ENCODE results near the gene TGFB1I1. TPM values are rescaled to one million over a fixed set of nuclear protein-coding genes. Genes with fewer than 3 reads are reported as not detected.
"Not testable (repeated sequence)": the region's sequence is repeated elsewhere in the genome, so short reads cannot be mapped to it uniquely, and the experiment has no call there.

The TGFB1I1 gene
- total RNA-seq, 3 donors from 2014 or later (not counting 1 experiment from before 2014, with no cell fraction given), result 0.72 to 1.3 (median 0.78) TPM

- Mint-ChIP-seq H3K27ac (no peak overlapping the region), H3K4me3 (no peak overlapping the region), H3K36me3 (no peaks in the 10 kb centered on the region), H3K4me1 (peaks cover 7 to 14% of the 10 kb centered on the region in 2 donors), H3K27me3 (ENCODE audit: low read depth in 2 of 2) (no peaks in the 10 kb centered on the region), H3K9me3 (no peaks in the 10 kb centered on the region)
- H3K9me3 ChIP-seq (ENCODE audit: control insufficient read depth, insufficient read depth, low read length), result no peaks in the 10 kb centered on the region
- no peaks in the 10 kb centered on the region for H3K4me1 ChIP-seq (ENCODE audit: control insufficient read depth, insufficient read depth, low read length)
- no peak for ATAC-seq
- no peaks in the 10 kb centered on the region for H3K27me3 ChIP-seq (ENCODE audit: control insufficient read depth, insufficient read depth, low read length)
- H3K27ac ChIP-seq (ENCODE audit: low read length), result no peak overlapping the region
- H3K36me3 ChIP-seq (ENCODE audit: control insufficient read depth, insufficient read depth, low read length), result peaks cover 14% of the 10 kb centered on the region
- DNase-seq, result no peak
- no peak for TF ChIP-seq CTCF (IDR thresholded peaks at IDR 0.05)
- no peak overlapping the region for H3K4me3 ChIP-seq (ENCODE audit: low read length)
- intact Hi-C loops (cut with micrococcal nuclease), result no loop called here
- over 99% methylated on average over 3 of the region's 3 CpGs for WGBS (ENCODE audit: insufficient coverage)
Observed at GRCh38 chr16:31501226-31501965, 29.4 kb downstream of the TGFB1I1 start.

- H3K36me3 Mint-ChIP-seq, result no peaks in the 10 kb centered on the region
- H3K4me3 Mint-ChIP-seq, result no peak overlapping the region
- no peaks in the 10 kb centered on the region for H3K27me3 Mint-ChIP-seq (ENCODE audit: low read depth in 2 of 2)
- H3K27ac Mint-ChIP-seq, result no peak overlapping the region
- no peak for ATAC-seq
- 95% methylated on average over 4 of the region's 4 CpGs for WGBS (ENCODE audit: insufficient coverage)
- Histone ChIP-seq H3K4me3 (ENCODE audit: low read length) (no peak overlapping the region), H3K27me3 (ENCODE audit: control insufficient read depth, insufficient read depth, low read length) (no peaks in the 10 kb centered on the region), H3K9me3 (ENCODE audit: control insufficient read depth, insufficient read depth, low read length) (no peaks in the 10 kb centered on the region), H3K4me1 (ENCODE audit: control insufficient read depth, insufficient read depth, low read length) (peaks cover 5% of the 10 kb centered on the region), H3K36me3 (ENCODE audit: control insufficient read depth, insufficient read depth, low read length) (peaks cover 9% of the 10 kb centered on the region), H3K27ac (ENCODE audit: low read length) (no peak overlapping the region)
- no peaks in the 10 kb centered on the region for H3K9me3 Mint-ChIP-seq
- intact Hi-C loops (cut with micrococcal nuclease), result no loop called here
- DNase-seq, result no peak
- peaks cover 8 to 15% of the 10 kb centered on the region in 2 donors for H3K4me1 Mint-ChIP-seq
- TF ChIP-seq CTCF (IDR thresholded peaks at IDR 0.05), result no peak
Observed at GRCh38 chr16:31501966-31502348, 30.0 kb downstream of the TGFB1I1 start.

- Histone ChIP-seq H3K4me3 (ENCODE audit: low read length) (no peak overlapping the region), H3K27me3 (ENCODE audit: control insufficient read depth, insufficient read depth, low read length) (no peaks in the 10 kb centered on the region), H3K9me3 (ENCODE audit: control insufficient read depth, insufficient read depth, low read length) (no peaks in the 10 kb centered on the region), H3K4me1 (ENCODE audit: control insufficient read depth, insufficient read depth, low read length) (peaks cover 13% of the 10 kb centered on the region), H3K36me3 (ENCODE audit: control insufficient read depth, insufficient read depth, low read length) (peaks cover 6% of the 10 kb centered on the region), H3K27ac (ENCODE audit: low read length) (no peak overlapping the region)
- Mint-ChIP-seq H3K9me3 (no peaks in the 10 kb centered on the region), H3K27me3 (ENCODE audit: low read depth in 2 of 2) (no peaks in the 10 kb centered on the region), H3K27ac (no peak overlapping the region), H3K36me3 (no peaks in the 10 kb centered on the region), H3K4me1 (peaks cover 10 to 24% of the 10 kb centered on the region in 2 donors), H3K4me3 (no peak overlapping the region)
- intact Hi-C loops (cut with micrococcal nuclease), result no loop called here
- no peak for ATAC-seq
- DNase-seq, result no peak
- no peak for TF ChIP-seq CTCF (IDR thresholded peaks at IDR 0.05)
Observed at GRCh38 chr16:31502981-31503380, 31.0 kb downstream of the TGFB1I1 start.

- DNase-seq; intact Hi-C loops (cut with micrococcal nuclease); H3K27me3 ChIP-seq (ENCODE audit: control insufficient read depth, insufficient read depth, low read length); H3K9me3 Mint-ChIP-seq; H3K4me3 Mint-ChIP-seq; H3K27ac Mint-ChIP-seq; H3K36me3 Mint-ChIP-seq; H3K27ac ChIP-seq (ENCODE audit: low read length); ATAC-seq; H3K27me3 Mint-ChIP-seq (ENCODE audit: low read depth in 2 of 2); H3K4me3 ChIP-seq (ENCODE audit: low read length); H3K9me3 ChIP-seq (ENCODE audit: control insufficient read depth, insufficient read depth, low read length); H3K36me3 ChIP-seq (ENCODE audit: control insufficient read depth, insufficient read depth, low read length): not testable (repeated sequence)
- H3K4me1 ChIP-seq (ENCODE audit: control insufficient read depth, insufficient read depth, low read length), result peaks cover 15% of the 10 kb centered on the region
- H3K4me1 Mint-ChIP-seq, result peaks cover 13 to 27% of the 10 kb centered on the region in 2 donors
- WGBS (ENCODE audit: insufficient coverage), result 92% methylated on average over 6 of the region's 8 CpGs
Observed at GRCh38 chr16:31503555-31503954, 31.6 kb downstream of the TGFB1I1 start.
